Measurements from ENCODE around the gene USP11. TPM values are rescaled to one million over a fixed set of nuclear protein-coding genes. Genes with fewer than 3 reads are reported as not detected.

The USP11 gene
- total RNA-seq, 1 experiment from 2014 or later = 72.0 TPM

DNA sequence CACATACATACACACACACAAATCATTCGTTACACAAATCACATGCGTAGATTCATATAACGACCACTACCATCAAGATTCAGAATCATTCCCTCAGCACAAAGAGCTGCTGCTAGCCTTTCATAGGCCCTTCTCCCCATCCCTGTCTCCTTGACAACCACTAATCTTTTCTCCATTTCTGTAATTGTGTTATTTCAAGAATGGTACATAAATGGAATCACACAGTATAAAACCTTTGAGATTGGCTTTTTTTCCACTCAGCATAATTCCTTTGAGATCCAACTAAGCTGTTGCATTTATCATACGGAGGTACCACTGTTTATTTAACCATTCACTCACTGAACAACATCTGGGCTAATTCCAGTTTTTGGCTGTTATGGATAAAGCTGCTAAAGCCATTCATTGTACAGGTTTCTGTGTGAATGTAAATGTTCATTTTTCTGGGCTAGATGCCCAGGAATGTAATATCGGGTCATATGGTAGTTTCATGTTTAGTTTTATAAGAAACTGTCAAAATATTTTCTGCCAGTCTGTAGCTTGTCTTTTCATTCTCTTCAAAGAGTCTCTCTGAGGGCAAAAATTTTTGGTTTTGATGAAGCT lies 64.1 kb downstream of the USP11 start:
- Mint-ChIP-seq H3K36me3 (ENCODE audit: insufficient read depth, unreplicated experiment) (peaks cover 12% of the 10 kb centered on the region), H3K27ac (ENCODE audit: unreplicated experiment) (peak overlapping the region; percentile 91), H3K27me3 (ENCODE audit: unreplicated experiment) (no peaks in the 10 kb centered on the region), H3K4me3 (ENCODE audit: low read depth, unreplicated experiment) (no peak overlapping the region), H3K9me3 (ENCODE audit: low read depth, unreplicated experiment) (peaks cover 5% of the 10 kb centered on the region), H3K4me1 (ENCODE audit: low read depth, unreplicated experiment) (peaks cover 18% of the 10 kb centered on the region)
- CTCF ChIA-PET = interaction anchor here (1.0 to 1.5 kb wide), 5 partner anchors 12 to 227 kb away, joined by 3 to 7 read pairs (median 4); partner anchors contain the start of gene USP11
- TF ChIP-seq, protein P1, sequence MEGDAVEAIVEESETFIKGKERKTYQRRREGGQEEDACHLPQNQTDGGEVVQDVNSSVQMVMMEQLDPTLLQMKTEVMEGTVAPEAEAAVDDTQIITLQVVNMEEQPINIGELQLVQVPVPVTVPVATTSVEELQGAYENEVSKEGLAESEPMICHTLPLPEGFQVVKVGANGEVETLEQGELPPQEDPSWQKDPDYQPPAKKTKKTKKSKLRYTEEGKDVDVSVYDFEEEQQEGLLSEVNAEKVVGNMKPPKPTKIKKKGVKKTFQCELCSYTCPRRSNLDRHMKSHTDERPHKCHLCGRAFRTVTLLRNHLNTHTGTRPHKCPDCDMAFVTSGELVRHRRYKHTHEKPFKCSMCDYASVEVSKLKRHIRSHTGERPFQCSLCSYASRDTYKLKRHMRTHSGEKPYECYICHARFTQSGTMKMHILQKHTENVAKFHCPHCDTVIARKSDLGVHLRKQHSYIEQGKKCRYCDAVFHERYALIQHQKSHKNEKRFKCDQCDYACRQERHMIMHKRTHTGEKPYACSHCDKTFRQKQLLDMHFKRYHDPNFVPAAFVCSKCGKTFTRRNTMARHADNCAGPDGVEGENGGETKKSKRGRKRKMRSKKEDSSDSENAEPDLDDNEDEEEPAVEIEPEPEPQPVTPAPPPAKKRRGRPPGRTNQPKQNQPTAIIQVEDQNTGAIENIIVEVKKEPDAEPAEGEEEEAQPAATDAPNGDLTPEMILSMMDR (IDR thresholded peaks at IDR 0.05; ENCODE audit: unreplicated experiment) = no peak
- DNase-seq = no peak
- intact Hi-C loops (cut with micrococcal nuclease; ENCODE audit: unreplicated experiment) = loop anchor here (5.0 kb wide), 1 partner anchor 65 kb away; the partner anchor contains the start of gene USP11
- no TSS peak for BruUV-seq (replicated peaks)

DNA sequence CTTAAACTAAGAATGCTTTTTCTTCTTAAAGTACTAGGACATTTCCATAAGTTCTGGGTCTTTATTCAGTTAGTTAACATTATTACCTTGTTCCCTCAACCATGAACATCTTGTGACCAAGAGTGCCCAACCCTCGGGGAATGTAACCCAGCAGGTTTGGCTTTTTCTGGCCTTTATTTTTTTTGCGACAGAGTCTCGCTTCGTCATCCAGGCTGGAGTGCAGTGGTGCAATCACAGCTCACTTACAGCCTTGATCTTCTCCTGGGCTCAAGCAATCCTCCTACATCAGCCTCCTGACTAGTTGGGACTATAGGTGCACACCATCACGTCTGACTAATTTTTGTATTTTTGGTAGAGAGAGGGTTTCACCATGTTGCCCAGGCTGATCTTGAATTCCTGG lies 65.1 kb downstream of the USP11 start:
- peaks cover 12% of the 10 kb centered on the region for H3K36me3 Mint-ChIP-seq (ENCODE audit: insufficient read depth, unreplicated experiment)
- intact Hi-C loops (cut with micrococcal nuclease; ENCODE audit: unreplicated experiment) = loop anchor here (5.0 kb wide), 1 partner anchor 66 kb away; the partner anchor contains the start of gene USP11

More for the DNA sequence above, 65.1 kb downstream of the USP11 start:
- peaks cover 15% of the 10 kb centered on the region for H3K4me1 Mint-ChIP-seq (ENCODE audit: low read depth, unreplicated experiment)
- CTCF ChIA-PET = interaction anchor here (0.6 to 1.5 kb wide), 7 partner anchors 13 to 457 kb away, joined by 3 to 7 read pairs (median 4); partner anchors contain the start of gene USP11
- no TSS peak for BruUV-seq (replicated peaks)
- peak overlapping the region; percentile 91 for H3K27ac Mint-ChIP-seq (ENCODE audit: unreplicated experiment)
- peak; percentile 81 for DNase-seq
- TF ChIP-seq, protein P1 (IDR thresholded peaks at IDR 0.05; ENCODE audit: unreplicated experiment) = no peak
- no peak overlapping the region for H3K4me3 Mint-ChIP-seq (ENCODE audit: low read depth, unreplicated experiment)
- peaks cover 2% of the 10 kb centered on the region for H3K9me3 Mint-ChIP-seq (ENCODE audit: low read depth, unreplicated experiment)
- no peaks in the 10 kb centered on the region for H3K27me3 Mint-ChIP-seq (ENCODE audit: unreplicated experiment)

Other genes starting within 250 kb of the USP11 start
- 0.42 TPM in 1 of 2 replicates, not detected in the other for gene RGN, start 154.6 kb upstream of the USP11 start, total RNA-seq (2022)
- 102 TPM in 2 replicates for gene NDUFB11, start 88.3 kb upstream of the USP11 start, total RNA-seq (2022)
- 47.2 and 49.4 TPM in 2 replicates for gene RBM10, start 87.8 kb upstream of the USP11 start, total RNA-seq (2022)
- 234 and 240 TPM in 2 replicates for gene UBA1, start 39.2 kb upstream of the USP11 start, total RNA-seq (2022)
- 148 and 154 TPM in 2 replicates for gene CDK16, start 14.3 kb upstream of the USP11 start, total RNA-seq (2022)
- not detected in 2 replicates for gene ZNF157, start 137.6 kb downstream of the USP11 start, total RNA-seq (2022)